Activated CD4-positive, CD25-positive, alpha-beta regulatory T cell treated with anti-CD3 and anti-CD28 coated beads, Interleukin-2, amount 50 U/mL, for 72 hours (primary cell): ENCODE results near the gene ECEL1.
"Not testable (repeated sequence)": the region's sequence is repeated elsewhere in the genome, so short reads cannot be mapped to it uniquely, and the experiment has no call there.

ENCODE experiments used
- DNase-seq: peaks from one replicate; pipeline ENCODE4 v3.0.0; 2021

ECEL1 gene, protein sequence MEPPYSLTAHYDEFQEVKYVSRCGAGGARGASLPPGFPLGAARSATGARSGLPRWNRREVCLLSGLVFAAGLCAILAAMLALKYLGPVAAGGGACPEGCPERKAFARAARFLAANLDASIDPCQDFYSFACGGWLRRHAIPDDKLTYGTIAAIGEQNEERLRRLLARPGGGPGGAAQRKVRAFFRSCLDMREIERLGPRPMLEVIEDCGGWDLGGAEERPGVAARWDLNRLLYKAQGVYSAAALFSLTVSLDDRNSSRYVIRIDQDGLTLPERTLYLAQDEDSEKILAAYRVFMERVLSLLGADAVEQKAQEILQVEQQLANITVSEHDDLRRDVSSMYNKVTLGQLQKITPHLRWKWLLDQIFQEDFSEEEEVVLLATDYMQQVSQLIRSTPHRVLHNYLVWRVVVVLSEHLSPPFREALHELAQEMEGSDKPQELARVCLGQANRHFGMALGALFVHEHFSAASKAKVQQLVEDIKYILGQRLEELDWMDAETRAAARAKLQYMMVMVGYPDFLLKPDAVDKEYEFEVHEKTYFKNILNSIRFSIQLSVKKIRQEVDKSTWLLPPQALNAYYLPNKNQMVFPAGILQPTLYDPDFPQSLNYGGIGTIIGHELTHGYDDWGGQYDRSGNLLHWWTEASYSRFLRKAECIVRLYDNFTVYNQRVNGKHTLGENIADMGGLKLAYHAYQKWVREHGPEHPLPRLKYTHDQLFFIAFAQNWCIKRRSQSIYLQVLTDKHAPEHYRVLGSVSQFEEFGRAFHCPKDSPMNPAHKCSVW

GRCh38 chr2:232487385-232488096 is at the start of gene ECEL1:
Gene ECEL1, minus strand, starts transcription at chr2:232487834. Its CDS starts 1,181 bp downstream, at chr2:232486653.
- DNase-seq = no peak

DNA sequence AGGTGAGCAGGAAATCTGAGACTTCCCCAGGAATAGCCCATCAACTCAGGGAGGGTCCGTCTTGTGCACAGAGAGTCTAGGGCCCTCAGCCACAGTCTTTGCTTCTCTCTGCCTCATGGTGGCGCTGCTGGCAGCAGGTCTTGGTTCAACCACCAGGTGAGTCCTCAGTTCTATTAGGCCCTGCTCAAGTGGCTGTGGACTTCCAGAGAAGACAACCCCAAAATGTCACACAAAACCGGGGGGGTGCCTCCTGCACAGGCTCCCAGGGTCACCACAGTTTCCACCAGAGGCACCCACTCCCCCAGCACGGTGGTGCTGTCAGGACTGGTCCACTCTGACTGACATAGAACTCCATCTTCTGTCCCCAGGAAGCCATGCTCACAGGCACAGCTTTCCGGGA is 49.4 kb upstream of the ECEL1 start:
- DNase-seq = peak; percentile 32

GRCh38 chr2:232535761-232536530 is 48.3 kb upstream of the ECEL1 start:
- peak; percentile 19 for DNase-seq

DNA sequence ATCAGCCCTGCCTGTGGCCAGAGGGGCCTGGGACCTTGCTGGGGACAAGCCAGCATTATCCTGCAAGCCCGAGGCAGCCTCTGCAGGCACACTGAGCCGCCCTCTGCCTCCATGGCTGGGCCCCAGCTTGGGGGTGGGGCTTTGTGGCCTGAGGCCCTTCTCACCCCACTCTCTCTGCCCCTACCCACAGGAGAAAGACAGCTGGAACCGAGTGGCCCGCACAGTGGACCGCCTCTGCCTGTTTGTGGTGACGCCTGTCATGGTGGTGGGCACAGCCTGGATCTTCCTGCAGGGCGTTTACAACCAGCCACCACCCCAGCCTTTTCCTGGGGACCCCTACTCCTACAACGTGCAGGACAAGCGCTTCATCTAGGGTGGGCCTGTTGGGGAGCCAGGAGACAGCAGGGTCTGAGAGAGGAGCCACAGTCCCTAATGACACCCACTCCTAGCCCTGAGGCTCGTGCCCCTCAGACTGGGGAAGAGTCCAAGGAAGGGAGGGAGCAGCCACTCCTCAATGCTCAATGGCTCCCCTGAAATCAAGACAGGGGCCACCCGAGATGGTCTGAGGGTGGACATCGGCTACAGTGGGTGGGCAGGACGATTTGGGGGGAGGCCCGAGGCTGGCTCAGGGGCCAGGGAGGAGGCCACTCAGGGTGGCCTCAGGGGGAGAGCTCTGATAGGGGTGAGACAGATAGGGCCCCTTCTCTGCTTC is 47.5 kb upstream of the ECEL1 start:
- peak; percentile 22 for DNase-seq

- DNase-seq = no peak
Measured at GRCh38 chr2:232533944-232534710, 46.5 kb upstream of the ECEL1 start.

- not testable (repeated sequence) for DNase-seq
Measured at GRCh38 chr2:232532821-232533220, 45.2 kb upstream of the ECEL1 start.

- no peak for DNase-seq
Measured at GRCh38 chr2:232532419-232532818, 44.8 kb upstream of the ECEL1 start.

DNA sequence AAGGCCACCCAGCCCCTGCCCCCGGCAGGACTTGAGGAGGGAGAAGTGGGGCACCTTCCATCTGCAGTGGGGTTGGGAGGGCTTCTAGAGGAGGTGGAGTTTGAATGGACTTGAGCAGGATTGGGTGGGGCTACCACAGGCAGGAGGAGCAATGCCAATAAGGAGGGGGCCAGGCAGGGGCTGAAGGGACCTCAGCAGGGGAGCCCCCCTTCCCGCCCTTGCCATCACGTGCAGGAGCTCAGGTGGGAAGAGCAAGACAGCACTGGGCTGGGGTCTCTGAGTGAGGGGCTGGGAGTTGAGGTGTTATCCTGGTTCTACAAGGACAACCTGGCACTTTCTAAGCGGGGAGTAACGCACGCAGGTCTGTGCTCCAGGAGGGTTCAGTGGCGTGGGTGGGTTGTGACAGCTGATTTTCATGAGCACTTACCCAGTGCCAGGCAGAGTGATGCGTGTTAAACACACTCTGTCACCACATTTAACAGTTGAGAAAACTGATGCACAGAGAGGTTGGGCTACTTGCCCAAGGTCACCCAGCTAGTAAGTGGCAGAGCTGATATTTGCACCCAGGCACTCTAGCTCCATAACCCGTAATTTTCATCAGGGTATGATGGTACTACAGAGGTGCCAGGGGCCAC is 43.1 kb upstream of the ECEL1 start:
- no peak for DNase-seq

GRCh38 chr2:232529806-232530547 is 42.3 kb upstream of the ECEL1 start:
- DNase-seq = no peak

DNA sequence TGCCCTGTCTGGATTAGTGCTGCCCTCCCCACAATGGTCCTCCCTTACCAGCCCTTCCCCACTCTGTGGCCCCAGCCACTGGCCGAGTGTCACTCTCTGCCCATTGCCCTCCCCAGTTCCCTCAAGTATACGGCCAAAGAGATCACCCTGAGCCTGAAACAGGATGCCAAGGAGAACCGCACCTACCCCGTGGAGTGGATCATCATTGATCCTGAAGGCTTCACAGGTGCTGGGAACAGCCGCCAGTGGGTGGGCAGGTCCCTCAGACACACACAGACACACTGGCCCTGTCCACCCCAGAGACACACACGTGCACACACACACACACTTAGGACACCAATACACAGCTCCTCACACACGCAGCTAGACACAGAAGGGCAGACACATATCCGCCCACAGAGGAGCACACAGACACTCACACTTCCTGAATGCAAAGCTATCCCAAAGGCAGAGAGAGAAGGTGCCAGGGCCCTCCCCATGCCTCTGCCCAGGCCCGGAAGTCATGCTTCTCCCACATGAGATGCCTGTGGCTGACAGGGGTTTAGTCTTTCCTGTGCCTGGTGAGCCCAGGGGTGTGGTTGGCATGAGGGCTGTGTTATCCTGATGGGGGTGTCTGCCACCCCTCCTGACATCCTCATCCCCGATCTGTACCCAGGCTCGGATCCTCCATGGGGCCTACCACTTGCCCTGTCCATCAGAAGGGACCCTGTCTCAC is 41.3 kb upstream of the ECEL1 start:
- no peak for DNase-seq

GRCh38 chr2:232527905-232528470 is 40.4 kb upstream of the ECEL1 start:
- DNase-seq = no peak

GRCh38 chr2:232526372-232526941 is 38.8 kb upstream of the ECEL1 start:
- DNase-seq = no peak

- DNase-seq = no peak
Measured at GRCh38 chr2:232525791-232526371, 38.2 kb upstream of the ECEL1 start, which contains the start of gene CHRND. Gene CHRND, plus strand, starts transcription at chr2:232526160. Its CDS starts 56 bp downstream, at chr2:232526216.

GRCh38 chr2:232525199-232525598 is 37.6 kb upstream of the ECEL1 start:
- DNase-seq = no peak

GRCh38 chr2:232524771-232525170 is 37.1 kb upstream of the ECEL1 start:
- no peak for DNase-seq

- DNase-seq = no peak
Measured at GRCh38 chr2:232523682-232524597, 36.3 kb upstream of the ECEL1 start.

- DNase-seq = no peak
Measured at GRCh38 chr2:232523402-232523681, 35.7 kb upstream of the ECEL1 start.
